Transverse colon (tissue), 4 donors: Measurements from ENCODE around the gene GALNT17. TPM values are rescaled to one million over a fixed set of nuclear protein-coding genes. Genes with fewer than 3 reads are reported as not detected.

ENCODE experiments used
- DNase-seq: peaks from one replicate; pipeline ENCODE4 v3.0.0-alpha.2; 2019
- H3K27ac ChIP-seq, 4 donors: fragments of 200-600 bp; sonication (generic); 2 replicates each; pipeline ENCODE4 v1.5.1; 2016 to 2018; ENCODE audit warnings: inconsistent platforms in 4 of 4
- H3K27me3 ChIP-seq: fragments of 200-600 bp; sonication (generic); 2 replicates; pipeline ENCODE4 v1.5.1; 2017; ENCODE audit warnings: inconsistent platforms
- H3K36me3 ChIP-seq, 4 donors: fragments of 200-600 bp; sonication (generic); 2 replicates each; pipeline ENCODE4 v1.5.1; 2017 to 2019; ENCODE audit warnings: inconsistent platforms in 4 of 4
- H3K4me1 ChIP-seq, 4 donors: fragments of 200-600 bp; sonication (generic); 2 replicates each; pipeline ENCODE4 v1.5.1; 2017 to 2020; ENCODE audit warnings: inconsistent platforms in 4 of 4
- H3K4me3 ChIP-seq, 4 donors: fragments of 200-600 bp; sonication (generic); 1 replicate in 1 of 4; 2 replicates in 3 of 4; pipeline versions ENCODE4 v1.5.1 to v1.6.1; 2017 to 2019; ENCODE audit warnings: inconsistent platforms in 4 of 4
- H3K9me3 ChIP-seq, 2 donors: fragments of 200-600 bp; sonication (generic); 2 replicates each; pipeline ENCODE4 v1.5.1; 2017 to 2019; ENCODE audit warnings: inconsistent platforms in 2 of 2
- CTCF ChIP-seq, 5 experiments: fragments of 200-600 bp in 3 of 5; fragments of 450-650 bp in 2 of 5; sonication (generic) in 3 of 5; IDR thresholded peaks; 1 replicate in 2 of 5; 2 replicates in 3 of 5; pipeline ENCODE4 v1.5.1; 2016 to 2017; ENCODE audit warnings: antibody characterized with exemption in 5 of 5, inconsistent platforms in 3 of 5, mild to moderate bottlenecking in 2 of 5, moderate library complexity in 1 of 5
- EP300 ChIP-seq: sonication (generic); formaldehyde crosslinking; IDR thresholded peaks from one replicate; pipeline ENCODE4 v1.6.1; 2017; ENCODE audit warnings: antibody characterized with exemption, low read depth
- POLR2A ChIP-seq: fragments of 450-650 bp; IDR thresholded peaks from one replicate; pipeline ENCODE4 v1.6.1; 2016; ENCODE audit warnings: antibody characterized with exemption, mild to moderate bottlenecking, moderate library complexity
- POLR2AphosphoS5 ChIP-seq, 3 donors: sonication (generic); formaldehyde crosslinking; IDR thresholded peaks; one replicate each; pipeline ENCODE4 v1.6.1; 2016; ENCODE audit warnings: antibody characterized with exemption in 3 of 3
- WGBS, 2 donors: methylation state at CpG; one replicate each; pipeline ENCODE4 v1.1.5; 2018; ENCODE audit warnings: low coverage in 1 of 2; 5-methylcytosine and 5-hydroxymethylcytosine counted together
- in situ Hi-C, 4 donors: fragments of 200-750 bp; cut with MboI; loops; one replicate each; pipeline versions ENCODE4 v1.15.0 to v1.15.1; 2017; ENCODE audit warnings: low sequenced_read_pairs in 3 of 4, low pct_ligation_motif_present in 1 of 4, low pct_unique_long_range_greater_than_20kb in 1 of 4
- intact Hi-C: fragments of 100-400 bp; cut with DNase I; formaldehyde crosslinking; loops from one replicate; pipeline ENCODE4 v1.15.1; 2023; ENCODE audit warnings: low total_unique reads
- total RNA-seq, 4 donors: library from RNA; depleted of rRNA; stranded (reverse); fragments of >200 nt; gene quantifications; one replicate each; pipeline ENCODE4 v1.1.0, GENCODE V29; 2016

Gene GALNT17
- total RNA-seq, 4 donors from 2014 or later: 2.6 to 6.6 (median 5.7) TPM

- no peaks in the 10 kb centered on the region for H3K4me1 ChIP-seq
- TF ChIP-seq EP300 (no peak), POLR2A (no peak), POLR2AphosphoS5 (IDR thresholded peaks at IDR 0.05) (no peak), CTCF (IDR thresholded peaks at IDR 0.05) (no peak)
- no peaks in the 10 kb centered on the region for H3K27me3 ChIP-seq
- no peak overlapping the region for H3K4me3 ChIP-seq
- H3K9me3 ChIP-seq: no peaks in the 10 kb centered on the region
- DNase-seq: no peak
- intact Hi-C loops (no loop called here), in situ Hi-C loops (no loop called here)
- H3K27ac ChIP-seq: no peak overlapping the region
- H3K36me3 ChIP-seq: no peaks in the 10 kb centered on the region
- WGBS, 2 donors: 85 to 100% methylated on average over 1 to 4 of the region's 4 CpGs
Observed at GRCh38 chr7:71444130-71444529, 312.2 kb downstream of the GALNT17 start.

- intact Hi-C loops: no loop called here
- Histone ChIP-seq H3K27ac (no peak overlapping the region), H3K4me1 (no peaks in the 10 kb centered on the region), H3K9me3 (no peaks in the 10 kb centered on the region), H3K27me3 (no peaks in the 10 kb centered on the region), H3K36me3 (no peaks in the 10 kb centered on the region), H3K4me3 (no peak overlapping the region)
- DNase-seq: no peak
- in situ Hi-C loops: loop anchor here in 1 of 4 donors (10.0 kb wide), 1 partner anchor 61 kb away; no protein-coding TSS in a partner anchor
- TF ChIP-seq CTCF (IDR thresholded peaks at IDR 0.05) (no peak), POLR2AphosphoS5 (IDR thresholded peaks at IDR 0.05) (no peak), POLR2A (no peak), EP300 (no peak)
- WGBS, 2 donors: 50 to 77% methylated on average over 1 to 2 of the region's 2 CpGs
Observed at GRCh38 chr7:71453630-71454029, 321.7 kb downstream of the GALNT17 start.

- no peak for DNase-seq
- in situ Hi-C loops: loop anchor here in 1 of 4 donors (10.0 kb wide), 1 partner anchor 60 kb away; no protein-coding TSS in a partner anchor
- intact Hi-C loops: no loop called here
- Histone ChIP-seq H3K36me3 (no peaks in the 10 kb centered on the region), H3K4me1 (no peaks in the 10 kb centered on the region), H3K9me3 (no peaks in the 10 kb centered on the region), H3K4me3 (no peak overlapping the region), H3K27ac (no peak overlapping the region), H3K27me3 (no peaks in the 10 kb centered on the region)
- TF ChIP-seq POLR2A (no peak), EP300 (no peak), POLR2AphosphoS5 (IDR thresholded peaks at IDR 0.05) (no peak), CTCF (IDR thresholded peaks at IDR 0.05) (no peak)
Observed at GRCh38 chr7:71454981-71455380, 323.0 kb downstream of the GALNT17 start.

- in situ Hi-C loops (loop anchor here in 1 of 4 donors (10.0 kb wide), 1 partner anchor 58 kb away; no protein-coding TSS in a partner anchor), intact Hi-C loops (no loop called here)
- H3K27ac ChIP-seq: no peak overlapping the region
- WGBS, 2 donors: 68 to 79% methylated on average over 2 to 4 of the region's 4 CpGs
- H3K9me3 ChIP-seq: peaks cover 0 to 5% of the 10 kb centered on the region in 2 donors
- no peaks in the 10 kb centered on the region for H3K36me3 ChIP-seq
- no peaks in the 10 kb centered on the region for H3K4me1 ChIP-seq
- H3K4me3 ChIP-seq: no peak overlapping the region
- no peak for TF ChIP-seq EP300
- no peak for TF ChIP-seq POLR2AphosphoS5 (IDR thresholded peaks at IDR 0.05)
- no peak for TF ChIP-seq CTCF (IDR thresholded peaks at IDR 0.05)
- no peak for TF ChIP-seq POLR2A
- no peaks in the 10 kb centered on the region for H3K27me3 ChIP-seq
- DNase-seq: no peak
Observed at GRCh38 chr7:71457021-71457420, 325.1 kb downstream of the GALNT17 start.
